NK-92 (cell line): ENCODE results near the gene C2orf80.
"Not testable (repeated sequence)": the region's sequence is repeated elsewhere in the genome, so short reads cannot be mapped to it uniquely, and the experiment has no call there.

Experiments
- DNase-seq: peaks from one replicate; lab custom pipeline; 2025; ENCODE audit not compliant: unreplicated experiment; lab: John Stamatoyannopoulos, UW

C2orf80 gene

GRCh38 chr2:208189810-208190503 is at the start of gene C2orf80:
Gene C2orf80, minus strand, starts transcription at chr2:208190030. Its CDS starts 3,044 bp downstream, at chr2:208186986.
- no peak for DNase-seq

DNA sequence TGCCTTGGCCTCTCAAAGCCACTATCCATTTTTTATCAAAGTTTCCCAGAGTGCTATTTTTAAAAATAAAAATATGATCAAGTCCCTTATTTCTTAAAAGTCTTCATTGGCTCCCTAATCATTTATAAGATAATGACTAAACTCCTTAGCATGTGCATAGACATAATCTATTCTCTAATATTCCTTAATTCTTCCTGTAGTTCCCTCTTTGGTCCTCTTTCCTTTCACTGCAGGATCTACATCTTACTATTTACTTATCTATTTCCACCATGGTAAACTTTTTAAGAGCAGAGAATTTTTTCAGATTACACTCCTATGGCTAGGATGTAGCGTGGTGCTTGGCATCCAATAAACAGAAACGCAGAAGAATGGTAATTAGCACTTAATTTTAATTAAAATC is 46.0 kb upstream of the C2orf80 start:
- no peak for DNase-seq

DNA sequence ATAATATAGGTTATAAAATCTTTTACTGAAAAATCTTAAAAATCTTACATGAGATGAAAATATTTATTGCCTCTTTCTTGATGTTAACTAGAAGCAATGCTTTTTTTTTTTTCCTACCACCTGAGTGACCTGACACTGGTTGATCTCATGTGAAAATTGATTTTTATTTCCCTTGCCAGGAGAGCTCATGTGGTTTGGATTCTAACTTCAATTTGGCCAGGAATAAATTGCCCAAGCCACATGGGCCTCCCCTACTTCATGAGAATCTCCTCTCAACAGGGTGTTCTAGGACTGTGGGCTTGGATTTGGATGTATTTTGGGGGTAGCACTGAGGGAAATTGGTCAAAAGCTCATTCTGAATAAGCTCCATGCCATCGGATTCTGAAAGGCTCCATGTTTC is 45.0 kb upstream of the C2orf80 start:
- DNase-seq, result no peak

GRCh38 chr2:208228476-208228875 is 38.6 kb upstream of the C2orf80 start:
- DNase-seq, result no peak

DNA sequence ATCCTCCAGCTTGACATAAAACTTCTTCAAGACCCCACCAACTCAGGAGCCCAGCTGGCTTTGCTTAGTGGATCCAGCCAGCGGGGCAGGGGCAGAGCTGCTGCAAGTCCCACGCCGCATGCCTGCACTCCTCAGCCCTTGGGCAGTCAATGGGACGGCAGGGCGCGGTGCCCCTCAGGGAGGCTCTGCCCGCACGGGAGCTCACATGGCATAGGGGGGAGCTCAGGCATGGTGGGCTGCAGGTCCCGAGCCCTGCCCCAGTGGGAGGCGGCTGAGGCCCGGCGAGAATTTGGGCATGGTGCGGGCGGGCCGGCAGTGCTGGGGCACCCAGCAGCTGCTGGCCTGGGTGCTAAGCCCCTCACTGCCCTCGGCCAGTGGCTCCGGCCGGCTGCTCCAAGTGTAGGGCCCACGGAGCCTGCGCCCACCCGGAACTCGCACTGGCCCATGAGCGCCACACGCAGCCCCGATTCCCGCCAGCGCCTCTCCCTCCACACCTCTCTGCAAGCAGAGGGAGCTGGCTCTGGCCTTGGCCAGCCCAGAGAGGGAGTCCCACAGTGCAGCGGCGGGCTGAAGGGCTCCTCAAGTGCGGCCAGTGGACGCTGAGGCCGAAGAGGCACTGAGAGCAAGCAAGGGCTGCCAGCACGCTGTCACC is 37.9 kb upstream of the C2orf80 start:
- no peak for DNase-seq

GRCh38 chr2:208224802-208225201 is 35.0 kb upstream of the C2orf80 start:
- DNase-seq, result no peak

DNA sequence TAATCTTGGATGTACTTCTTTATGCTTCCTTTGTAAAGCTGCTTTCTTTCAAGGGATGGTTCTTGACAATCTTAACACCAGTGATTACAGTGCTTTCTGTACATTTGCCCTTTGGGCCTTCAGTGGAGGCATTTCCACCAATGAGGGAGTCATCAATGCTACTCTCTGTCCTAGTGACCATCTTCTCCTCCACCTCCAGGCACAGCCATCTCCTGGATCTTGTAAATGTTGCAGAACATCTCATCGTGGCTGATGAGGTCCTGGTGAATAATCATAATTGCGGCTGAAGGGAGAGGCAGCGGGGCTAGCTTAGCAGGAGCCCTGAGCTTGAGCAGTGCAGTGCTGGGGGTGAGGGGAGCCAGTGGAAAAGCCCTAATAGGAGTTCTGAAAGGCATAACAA is 32.5 kb upstream of the C2orf80 start:
- no peak for DNase-seq

GRCh38 chr2:208221873-208222272 is 32.0 kb upstream of the C2orf80 start:
- DNase-seq, result not testable (repeated sequence)

DNA sequence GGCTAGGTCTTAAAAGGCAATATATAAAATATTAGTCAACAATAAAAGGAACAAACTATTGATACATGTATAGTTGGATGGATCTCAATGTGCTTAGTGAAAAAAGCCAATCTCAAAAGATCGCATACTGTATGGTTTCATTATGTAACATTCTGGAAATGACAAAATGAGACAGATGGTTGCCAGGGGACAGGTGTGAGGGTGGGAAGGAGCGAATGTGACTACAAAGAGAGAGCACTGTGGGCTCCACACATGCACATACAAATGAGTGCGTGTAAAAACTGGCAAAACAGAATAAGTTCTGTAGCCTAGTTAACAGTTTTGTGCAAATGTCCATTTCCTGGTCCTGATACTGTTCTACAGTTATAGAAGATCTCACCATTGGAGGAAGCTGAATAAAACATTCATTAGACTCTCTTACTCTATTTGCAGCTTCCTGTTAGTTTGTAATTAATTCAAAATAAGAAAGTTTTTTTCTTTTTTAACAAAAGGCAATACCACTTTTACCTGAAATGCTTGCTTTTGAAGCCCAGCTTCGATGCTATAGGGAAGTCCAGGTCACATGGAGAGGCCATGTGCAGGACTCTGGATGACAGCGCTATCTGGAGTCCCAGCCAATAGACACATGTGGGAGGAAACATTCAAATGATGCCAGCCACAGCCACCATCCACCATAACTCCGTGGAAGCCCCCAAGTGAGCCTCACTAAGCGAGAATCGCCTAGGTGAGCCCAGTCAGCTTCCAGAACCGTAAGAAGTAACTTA is 21.0 kb upstream of the C2orf80 start:
- DNase-seq, result no peak

GRCh38 chr2:208208335-208209085 is 18.7 kb upstream of the C2orf80 start:
- DNase-seq, result no peak

DNA sequence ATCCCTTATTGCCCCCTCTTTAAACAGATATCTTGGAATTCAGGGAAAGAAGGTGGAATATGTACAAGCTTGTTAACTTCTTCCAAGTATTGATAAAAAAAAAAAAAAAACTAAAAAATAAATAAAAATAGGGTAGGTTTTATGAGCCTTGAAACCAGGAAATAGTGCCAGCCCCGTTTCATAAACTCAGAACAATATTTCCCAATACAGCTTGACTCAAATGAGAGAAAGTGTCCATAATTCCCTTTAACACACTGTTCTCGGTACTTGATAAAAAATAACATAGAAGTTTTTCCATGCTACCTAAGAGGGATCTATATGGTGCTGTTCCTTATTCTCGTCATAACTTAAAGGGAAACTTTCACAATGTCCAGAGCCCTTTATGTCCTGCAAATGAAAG is 17.9 kb upstream of the C2orf80 start:
- DNase-seq, result no peak

- no peak for DNase-seq
Observed at GRCh38 chr2:208204166-208204565, 14.3 kb upstream of the C2orf80 start.

- DNase-seq, result no peak
Observed at GRCh38 chr2:208195531-208195930, 5.7 kb upstream of the C2orf80 start.

GRCh38 chr2:208192611-208193236 is 2.9 kb upstream of the C2orf80 start:
- no peak for DNase-seq

GRCh38 chr2:208189069-208189809 is 591 bp downstream of the C2orf80 start:
- DNase-seq, result no peak

- no peak for DNase-seq
Observed at GRCh38 chr2:208186893-208187292, 2.9 kb downstream of the C2orf80 start.

GRCh38 chr2:208186465-208186864 is 3.4 kb downstream of the C2orf80 start:
- no peak for DNase-seq

DNA sequence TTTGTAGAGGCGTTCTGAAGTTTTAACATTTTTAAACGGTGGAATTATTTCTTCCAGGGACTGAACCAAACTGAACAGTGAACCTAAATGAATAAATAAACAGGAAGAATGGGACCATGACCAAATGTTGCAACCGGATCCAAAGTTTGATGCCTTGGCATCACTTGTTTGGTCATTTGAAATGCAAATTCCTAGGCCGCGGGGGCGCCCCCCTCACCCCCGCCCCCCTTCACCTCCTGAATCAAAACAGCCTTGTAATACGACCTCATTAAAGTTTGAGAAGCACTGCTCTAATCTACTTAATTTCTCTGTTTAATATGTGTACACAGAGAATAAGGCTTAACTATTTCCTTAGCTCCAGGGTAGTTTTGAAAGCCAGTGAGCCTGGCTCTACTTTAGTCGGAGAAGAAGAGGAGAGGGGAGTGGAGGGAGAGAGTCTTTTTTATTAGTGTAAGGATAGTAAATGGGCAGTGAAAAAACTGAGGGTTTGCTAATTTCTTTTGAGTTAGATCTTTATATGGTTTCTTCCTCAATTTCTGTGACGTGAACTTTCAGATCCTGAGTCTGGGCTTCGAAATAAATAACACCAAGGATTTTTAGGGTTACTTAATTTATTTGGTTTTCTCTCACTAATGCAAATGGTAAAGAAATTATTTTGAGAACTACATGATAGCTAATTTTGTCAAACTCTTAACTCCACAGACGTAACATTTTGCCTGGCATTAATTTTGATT is 5.7 kb downstream of the C2orf80 start:
- DNase-seq, result no peak

- DNase-seq, result no peak
Observed at GRCh38 chr2:208183526-208183925, 6.3 kb downstream of the C2orf80 start.

- no peak for DNase-seq
Observed at GRCh38 chr2:208182835-208183234, 7.0 kb downstream of the C2orf80 start.
